GM12878 (cell line): ENCODE results near the gene CIRBP. TPM values are rescaled to one million over a fixed set of nuclear protein-coding genes. Genes with fewer than 3 reads are reported as not detected.

Experiments
- BACH1 ChIP-seq: fragments of 450-650 bp; IDR thresholded peaks from 2 replicates; pipeline ENCODE4 v1.6.1; 2017; ENCODE audit warnings: mild to moderate bottlenecking, borderline replicate concordance
- BCL11A ChIP-seq: IDR thresholded peaks from 2 replicates; pipeline ENCODE4 v1.6.1; 2011; ENCODE audit warnings: low read depth, low read length
- IKZF1 ChIP-seq: fragments of 450-650 bp; conservative IDR thresholded peaks from 2 replicates; pipeline ENCODE4 v1.6.1; 2017; ENCODE audit warnings: antibody characterized with exemption, mild to moderate bottlenecking
- NFYB ChIP-seq: IDR thresholded peaks from 2 replicates; pipeline ENCODE4 v1.6.1; 2011; ENCODE audit warnings: low read depth, mild to moderate bottlenecking, low read length, improper control_type of control experiment, moderate library complexity; ENCODE audit not compliant: insufficient read depth
- SMAD5 ChIP-seq: IDR thresholded peaks from 2 replicates; pipeline ENCODE4 v1.6.1; 2016; ENCODE audit warnings: antibody characterized with exemption, low read depth
- SREBF1 ChIP-seq: IDR thresholded peaks from 2 replicates; pipeline ENCODE4 v1.6.1; 2012; ENCODE audit warnings: mild to moderate bottlenecking, low read length
- TARDBP ChIP-seq: IDR thresholded peaks from 2 replicates; pipeline ENCODE4 v1.6.1; 2016; ENCODE audit warnings: borderline replicate concordance
- ZNF622 ChIP-seq: fragments of 450-650 bp; IDR thresholded peaks from 2 replicates; pipeline ENCODE4 v1.6.1; 2017; ENCODE audit warnings: mild to moderate bottlenecking, inconsistent platforms
- polyA plus RNA-seq, 11 experiments: library from polyadenylated mRNA; depleted of rRNA in 4 of 11; unstranded in 6 of 11; stranded (reverse) in 5 of 11; fragments of >200 nt; fragmentation: Nextera tagmentation in 4 of 11; fragmentation: Illumina TruSeq in 1 of 11; extraction: Ambion mirVana in 4 of 11; extraction: Trizol in 1 of 11; gene quantifications; 1 replicate in 1 of 11; 2 replicates in 10 of 11; pipeline versions ENCODE4 v1.2.1 to v1.2.3, GENCODE V29; 2011 to 2016; ENCODE audit warnings: inconsistent platforms in 2 of 11, missing spikeins in 2 of 11, low read depth in 1 of 11
- total RNA-seq, 4 experiments: library from RNA; depleted of rRNA in 3 of 4; stranded (reverse); fragments of >200 nt in 3 of 4; fragmentation: Illumina TruSeq in 1 of 4; extraction: Trizol in 1 of 4; gene quantifications; 2 replicates each; pipeline versions ENCODE4 v1.2.1 to v1.2.3, GENCODE V29; 2013 to 2021
- TF ChIP-seq, protein P1 (sequence below): IDR thresholded peaks from 2 replicates; pipeline ENCODE4 v1.6.1; 2012; ENCODE audit warnings: mild to moderate bottlenecking, low read depth, low read length
- TF ChIP-seq, protein P2 (sequence below): fragments of 450-650 bp; IDR thresholded peaks from 2 replicates; pipeline ENCODE4 v1.6.1; 2017; ENCODE audit warnings: antibody characterized with exemption, mild to moderate bottlenecking, moderate library complexity
- TF ChIP-seq, protein P3 (sequence below): fragments of 150-350 bp; IDR thresholded peaks from 2 replicates; pipeline ENCODE4 v1.6.1; 2016; ENCODE audit warnings: low read depth, low read length
- TF ChIP-seq, protein P4 (sequence below): fragments of 450-650 bp; formaldehyde crosslinking; IDR thresholded peaks from 2 replicates; pipeline ENCODE4 v1.4.0; 2020; ENCODE audit warnings: mild to moderate bottlenecking, moderate library complexity
- TF ChIP-seq, protein P5 (sequence below), 3 experiments: IDR thresholded peaks in 2 of 3; conservative IDR thresholded peaks in 1 of 3; 2 replicates each; pipeline ENCODE4 v1.5.1; 2011; ENCODE audit warnings: low read depth in 3 of 3, low read length in 3 of 3, mild to moderate bottlenecking in 3 of 3, control low read depth in 2 of 3, moderate library complexity in 2 of 3, inconsistent platforms in 1 of 3, mixed read lengths in 1 of 3; ENCODE audit not compliant: control insufficient read depth in 2 of 3, insufficient read depth in 1 of 3; ENCODE audit errors: extremely low read depth in 1 of 3

Gene CIRBP
- total and polyA plus RNA-seq, 10 of the 15 experiments (the other 5 are each of a cell fraction or from before 2014, with no cell fraction given) = 27.6 to 335 (median 229) TPM

DNA sequence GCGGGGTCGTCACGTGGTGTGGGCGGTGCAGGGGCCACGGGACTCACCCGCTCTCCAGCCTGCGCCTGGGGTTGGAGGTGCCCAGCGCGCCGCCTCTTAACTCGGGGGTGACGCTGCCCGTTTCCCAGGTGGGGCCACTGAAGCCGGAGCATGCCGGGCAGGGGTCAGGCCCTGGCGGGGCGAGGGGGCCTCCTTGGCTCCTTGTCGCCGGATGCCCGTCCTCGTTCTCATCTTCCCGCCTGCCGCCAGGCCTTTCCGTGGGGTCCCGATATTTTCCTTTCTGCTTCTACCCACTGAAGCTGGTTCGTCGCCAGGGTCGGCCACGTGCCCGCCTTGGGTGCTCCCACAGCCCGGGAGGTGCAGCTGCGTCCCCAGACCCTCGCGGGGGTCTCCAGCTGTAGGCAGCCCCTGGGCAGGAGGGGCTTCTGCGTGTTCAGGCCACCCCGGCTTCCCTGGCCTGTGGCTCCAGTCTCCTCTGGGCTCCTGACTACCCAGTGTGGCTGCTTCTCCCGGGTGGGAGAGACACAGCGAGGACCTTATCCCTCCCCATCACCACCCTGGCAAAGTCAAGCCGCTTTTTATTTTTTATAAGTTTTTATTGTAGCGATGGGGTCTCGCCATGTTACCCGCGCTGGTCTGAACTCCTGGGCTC lies 7.0 kb downstream of the CIRBP start (continued):
- no peak for TF ChIP-seq ZNF622
- no peak for TF ChIP-seq BCL11A
- TF ChIP-seq TARDBP = no peak
- TF ChIP-seq, protein P1, sequence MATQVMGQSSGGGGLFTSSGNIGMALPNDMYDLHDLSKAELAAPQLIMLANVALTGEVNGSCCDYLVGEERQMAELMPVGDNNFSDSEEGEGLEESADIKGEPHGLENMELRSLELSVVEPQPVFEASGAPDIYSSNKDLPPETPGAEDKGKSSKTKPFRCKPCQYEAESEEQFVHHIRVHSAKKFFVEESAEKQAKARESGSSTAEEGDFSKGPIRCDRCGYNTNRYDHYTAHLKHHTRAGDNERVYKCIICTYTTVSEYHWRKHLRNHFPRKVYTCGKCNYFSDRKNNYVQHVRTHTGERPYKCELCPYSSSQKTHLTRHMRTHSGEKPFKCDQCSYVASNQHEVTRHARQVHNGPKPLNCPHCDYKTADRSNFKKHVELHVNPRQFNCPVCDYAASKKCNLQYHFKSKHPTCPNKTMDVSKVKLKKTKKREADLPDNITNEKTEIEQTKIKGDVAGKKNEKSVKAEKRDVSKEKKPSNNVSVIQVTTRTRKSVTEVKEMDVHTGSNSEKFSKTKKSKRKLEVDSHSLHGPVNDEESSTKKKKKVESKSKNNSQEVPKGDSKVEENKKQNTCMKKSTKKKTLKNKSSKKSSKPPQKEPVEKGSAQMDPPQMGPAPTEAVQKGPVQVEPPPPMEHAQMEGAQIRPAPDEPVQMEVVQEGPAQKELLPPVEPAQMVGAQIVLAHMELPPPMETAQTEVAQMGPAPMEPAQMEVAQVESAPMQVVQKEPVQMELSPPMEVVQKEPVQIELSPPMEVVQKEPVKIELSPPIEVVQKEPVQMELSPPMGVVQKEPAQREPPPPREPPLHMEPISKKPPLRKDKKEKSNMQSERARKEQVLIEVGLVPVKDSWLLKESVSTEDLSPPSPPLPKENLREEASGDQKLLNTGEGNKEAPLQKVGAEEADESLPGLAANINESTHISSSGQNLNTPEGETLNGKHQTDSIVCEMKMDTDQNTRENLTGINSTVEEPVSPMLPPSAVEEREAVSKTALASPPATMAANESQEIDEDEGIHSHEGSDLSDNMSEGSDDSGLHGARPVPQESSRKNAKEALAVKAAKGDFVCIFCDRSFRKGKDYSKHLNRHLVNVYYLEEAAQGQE = no peak
- TF ChIP-seq SMAD5 = no peak
- no peak for TF ChIP-seq IKZF1
- no peak for TF ChIP-seq NFYB
- TF ChIP-seq, protein P2, sequence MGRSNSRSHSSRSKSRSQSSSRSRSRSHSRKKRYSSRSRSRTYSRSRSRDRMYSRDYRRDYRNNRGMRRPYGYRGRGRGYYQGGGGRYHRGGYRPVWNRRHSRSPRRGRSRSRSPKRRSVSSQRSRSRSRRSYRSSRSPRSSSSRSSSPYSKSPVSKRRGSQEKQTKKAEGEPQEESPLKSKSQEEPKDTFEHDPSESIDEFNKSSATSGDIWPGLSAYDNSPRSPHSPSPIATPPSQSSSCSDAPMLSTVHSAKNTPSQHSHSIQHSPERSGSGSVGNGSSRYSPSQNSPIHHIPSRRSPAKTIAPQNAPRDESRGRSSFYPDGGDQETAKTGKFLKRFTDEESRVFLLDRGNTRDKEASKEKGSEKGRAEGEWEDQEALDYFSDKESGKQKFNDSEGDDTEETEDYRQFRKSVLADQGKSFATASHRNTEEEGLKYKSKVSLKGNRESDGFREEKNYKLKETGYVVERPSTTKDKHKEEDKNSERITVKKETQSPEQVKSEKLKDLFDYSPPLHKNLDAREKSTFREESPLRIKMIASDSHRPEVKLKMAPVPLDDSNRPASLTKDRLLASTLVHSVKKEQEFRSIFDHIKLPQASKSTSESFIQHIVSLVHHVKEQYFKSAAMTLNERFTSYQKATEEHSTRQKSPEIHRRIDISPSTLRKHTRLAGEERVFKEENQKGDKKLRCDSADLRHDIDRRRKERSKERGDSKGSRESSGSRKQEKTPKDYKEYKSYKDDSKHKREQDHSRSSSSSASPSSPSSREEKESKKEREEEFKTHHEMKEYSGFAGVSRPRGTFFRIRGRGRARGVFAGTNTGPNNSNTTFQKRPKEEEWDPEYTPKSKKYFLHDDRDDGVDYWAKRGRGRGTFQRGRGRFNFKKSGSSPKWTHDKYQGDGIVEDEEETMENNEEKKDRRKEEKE = no peak
- TF ChIP-seq, protein P3, sequence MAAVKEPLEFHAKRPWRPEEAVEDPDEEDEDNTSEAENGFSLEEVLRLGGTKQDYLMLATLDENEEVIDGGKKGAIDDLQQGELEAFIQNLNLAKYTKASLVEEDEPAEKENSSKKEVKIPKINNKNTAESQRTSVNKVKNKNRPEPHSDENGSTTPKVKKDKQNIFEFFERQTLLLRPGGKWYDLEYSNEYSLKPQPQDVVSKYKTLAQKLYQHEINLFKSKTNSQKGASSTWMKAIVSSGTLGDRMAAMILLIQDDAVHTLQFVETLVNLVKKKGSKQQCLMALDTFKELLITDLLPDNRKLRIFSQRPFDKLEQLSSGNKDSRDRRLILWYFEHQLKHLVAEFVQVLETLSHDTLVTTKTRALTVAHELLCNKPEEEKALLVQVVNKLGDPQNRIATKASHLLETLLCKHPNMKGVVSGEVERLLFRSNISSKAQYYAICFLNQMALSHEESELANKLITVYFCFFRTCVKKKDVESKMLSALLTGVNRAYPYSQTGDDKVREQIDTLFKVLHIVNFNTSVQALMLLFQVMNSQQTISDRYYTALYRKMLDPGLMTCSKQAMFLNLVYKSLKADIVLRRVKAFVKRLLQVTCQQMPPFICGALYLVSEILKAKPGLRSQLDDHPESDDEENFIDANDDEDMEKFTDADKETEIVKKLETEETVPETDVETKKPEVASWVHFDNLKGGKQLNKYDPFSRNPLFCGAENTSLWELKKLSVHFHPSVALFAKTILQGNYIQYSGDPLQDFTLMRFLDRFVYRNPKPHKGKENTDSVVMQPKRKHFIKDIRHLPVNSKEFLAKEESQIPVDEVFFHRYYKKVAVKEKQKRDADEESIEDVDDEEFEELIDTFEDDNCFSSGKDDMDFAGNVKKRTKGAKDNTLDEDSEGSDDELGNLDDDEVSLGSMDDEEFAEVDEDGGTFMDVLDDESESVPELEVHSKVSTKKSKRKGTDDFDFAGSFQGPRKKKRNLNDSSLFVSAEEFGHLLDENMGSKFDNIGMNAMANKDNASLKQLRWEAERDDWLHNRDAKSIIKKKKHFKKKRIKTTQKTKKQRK = no peak
- TF ChIP-seq SREBF1 = no peak
- TF ChIP-seq, protein P4, sequence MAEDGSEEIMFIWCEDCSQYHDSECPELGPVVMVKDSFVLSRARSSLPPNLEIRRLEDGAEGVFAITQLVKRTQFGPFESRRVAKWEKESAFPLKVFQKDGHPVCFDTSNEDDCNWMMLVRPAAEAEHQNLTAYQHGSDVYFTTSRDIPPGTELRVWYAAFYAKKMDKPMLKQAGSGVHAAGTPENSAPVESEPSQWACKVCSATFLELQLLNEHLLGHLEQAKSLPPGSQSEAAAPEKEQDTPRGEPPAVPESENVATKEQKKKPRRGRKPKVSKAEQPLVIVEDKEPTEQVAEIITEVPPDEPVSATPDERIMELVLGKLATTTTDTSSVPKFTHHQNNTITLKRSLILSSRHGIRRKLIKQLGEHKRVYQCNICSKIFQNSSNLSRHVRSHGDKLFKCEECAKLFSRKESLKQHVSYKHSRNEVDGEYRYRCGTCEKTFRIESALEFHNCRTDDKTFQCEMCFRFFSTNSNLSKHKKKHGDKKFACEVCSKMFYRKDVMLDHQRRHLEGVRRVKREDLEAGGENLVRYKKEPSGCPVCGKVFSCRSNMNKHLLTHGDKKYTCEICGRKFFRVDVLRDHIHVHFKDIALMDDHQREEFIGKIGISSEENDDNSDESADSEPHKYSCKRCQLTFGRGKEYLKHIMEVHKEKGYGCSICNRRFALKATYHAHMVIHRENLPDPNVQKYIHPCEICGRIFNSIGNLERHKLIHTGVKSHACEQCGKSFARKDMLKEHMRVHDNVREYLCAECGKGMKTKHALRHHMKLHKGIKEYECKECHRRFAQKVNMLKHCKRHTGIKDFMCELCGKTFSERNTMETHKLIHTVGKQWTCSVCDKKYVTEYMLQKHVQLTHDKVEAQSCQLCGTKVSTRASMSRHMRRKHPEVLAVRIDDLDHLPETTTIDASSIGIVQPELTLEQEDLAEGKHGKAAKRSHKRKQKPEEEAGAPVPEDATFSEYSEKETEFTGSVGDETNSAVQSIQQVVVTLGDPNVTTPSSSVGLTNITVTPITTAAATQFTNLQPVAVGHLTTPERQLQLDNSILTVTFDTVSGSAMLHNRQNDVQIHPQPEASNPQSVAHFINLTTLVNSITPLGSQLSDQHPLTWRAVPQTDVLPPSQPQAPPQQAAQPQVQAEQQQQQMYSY (CRISPR knock-in tag) = no peak
- TF ChIP-seq BACH1 = no peak
- TF ChIP-seq, protein P5, sequence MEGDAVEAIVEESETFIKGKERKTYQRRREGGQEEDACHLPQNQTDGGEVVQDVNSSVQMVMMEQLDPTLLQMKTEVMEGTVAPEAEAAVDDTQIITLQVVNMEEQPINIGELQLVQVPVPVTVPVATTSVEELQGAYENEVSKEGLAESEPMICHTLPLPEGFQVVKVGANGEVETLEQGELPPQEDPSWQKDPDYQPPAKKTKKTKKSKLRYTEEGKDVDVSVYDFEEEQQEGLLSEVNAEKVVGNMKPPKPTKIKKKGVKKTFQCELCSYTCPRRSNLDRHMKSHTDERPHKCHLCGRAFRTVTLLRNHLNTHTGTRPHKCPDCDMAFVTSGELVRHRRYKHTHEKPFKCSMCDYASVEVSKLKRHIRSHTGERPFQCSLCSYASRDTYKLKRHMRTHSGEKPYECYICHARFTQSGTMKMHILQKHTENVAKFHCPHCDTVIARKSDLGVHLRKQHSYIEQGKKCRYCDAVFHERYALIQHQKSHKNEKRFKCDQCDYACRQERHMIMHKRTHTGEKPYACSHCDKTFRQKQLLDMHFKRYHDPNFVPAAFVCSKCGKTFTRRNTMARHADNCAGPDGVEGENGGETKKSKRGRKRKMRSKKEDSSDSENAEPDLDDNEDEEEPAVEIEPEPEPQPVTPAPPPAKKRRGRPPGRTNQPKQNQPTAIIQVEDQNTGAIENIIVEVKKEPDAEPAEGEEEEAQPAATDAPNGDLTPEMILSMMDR (IDR thresholded peaks at IDR 0.05 in 2 of 3, conservative IDR thresholded peaks at IDR 0.05 in 1 of 3; ENCODE audit: control insufficient read depth in 2 of 3, extremely low read depth in 1 of 3, insufficient read depth in 1 of 3, low read depth in 3 of 3, low read length in 3 of 3) = no peak
